ENCODE data around the gene CCDC3. TPM values are rescaled to one million over a fixed set of nuclear protein-coding genes. Genes with fewer than 3 reads are reported as not detected.

Gene CCDC3
- total and polyA plus RNA-seq, 2 experiments from 2014 or later, result not detected

GRCh38 chr10:13023754-13024153 lies 22.2 kb upstream of the CCDC3 start:
- Histone ChIP-seq H3K9ac (no peak overlapping the region), H3K27ac (no peak overlapping the region), H3K9me2 (ENCODE audit: insufficient read depth) (no peaks in the 10 kb centered on the region), H3K9me3 (ENCODE audit: low read depth) (no peaks in the 10 kb centered on the region), H2AFZ (no peak overlapping the region), H3K4me1 (ENCODE audit: insufficient read depth) (no peaks in the 10 kb centered on the region), H3K79me2 (ENCODE audit: insufficient read depth) (no peaks in the 10 kb centered on the region), H3K4me2 (ENCODE audit: unreplicated experiment) (no peak overlapping the region), H3F3A (ENCODE audit: insufficient read depth) (no peaks in the 10 kb centered on the region), H4K20me1 (ENCODE audit: insufficient read depth) (no peaks in the 10 kb centered on the region), H3K27me3 (replicated peaks; ENCODE audit: insufficient read depth) (no peaks in the 10 kb centered on the region), H3K4me3 (no peak overlapping the region), H3K36me3 (ENCODE audit: low read depth) (no peaks in the 10 kb centered on the region)
- no peak for DNase-seq
- in situ Hi-C loops (cut with MboI), result no loop called here
- WGBS, 2 experiments (ENCODE audit: low coverage in 1 of 2, low lambda C conversion rate in 2 of 2, missing lambda C conversion rate in 2 of 2), result 11 to 12% methylated on average over 2 of the region's 2 CpGs
- no peak for TF ChIP-seq EZH2 (IDR thresholded peaks at IDR 0.05; ENCODE audit: insufficient read depth, poor library complexity, severe bottlenecking)
- TF ChIP-seq EZH2phosphoT487 (IDR thresholded peaks at IDR 0.05; ENCODE audit: insufficient read depth, low read depth), result no peak

GRCh38 chr10:13019280-13019679 lies 17.8 kb upstream of the CCDC3 start:
- no peak overlapping the region for H3K27ac ChIP-seq
- H3K9me2 ChIP-seq (ENCODE audit: insufficient read depth), result no peaks in the 10 kb centered on the region
- no peaks in the 10 kb centered on the region for H3K27me3 ChIP-seq (replicated peaks; ENCODE audit: insufficient read depth)
- H3F3A ChIP-seq (ENCODE audit: insufficient read depth), result no peaks in the 10 kb centered on the region
- H3K9ac ChIP-seq, result no peak overlapping the region
- no peaks in the 10 kb centered on the region for H4K20me1 ChIP-seq (ENCODE audit: insufficient read depth)
- WGBS, 2 experiments (ENCODE audit: low coverage in 1 of 2, low lambda C conversion rate in 2 of 2, missing lambda C conversion rate in 2 of 2), result 43 to 48% methylated on average over 8 of the region's 8 CpGs
- no peak overlapping the region for H3K4me3 ChIP-seq
- no peaks in the 10 kb centered on the region for H3K9me3 ChIP-seq (ENCODE audit: low read depth)
- H2AFZ ChIP-seq, result no peak overlapping the region
- H3K4me1 ChIP-seq (ENCODE audit: insufficient read depth), result no peaks in the 10 kb centered on the region
- H3K36me3 ChIP-seq (ENCODE audit: low read depth), result no peaks in the 10 kb centered on the region
- in situ Hi-C loops (cut with MboI), result no loop called here
- H3K79me2 ChIP-seq (ENCODE audit: insufficient read depth), result no peaks in the 10 kb centered on the region
- no peak for DNase-seq
- TF ChIP-seq EZH2 (IDR thresholded peaks at IDR 0.05; ENCODE audit: insufficient read depth, poor library complexity, severe bottlenecking) (no peak), EZH2phosphoT487 (IDR thresholded peaks at IDR 0.05; ENCODE audit: insufficient read depth, low read depth) (no peak)
- H3K4me2 ChIP-seq (ENCODE audit: unreplicated experiment), result no peak overlapping the region

GRCh38 chr10:13018171-13018570 lies 16.7 kb upstream of the CCDC3 start:
- no peak for DNase-seq
- 38 to 41% methylated on average over 3 of the region's 3 CpGs for WGBS, 2 experiments (ENCODE audit: low coverage in 1 of 2, low lambda C conversion rate in 2 of 2, missing lambda C conversion rate in 2 of 2)

GRCh38 chr10:13016886-13017285 lies 15.4 kb upstream of the CCDC3 start:
- Histone ChIP-seq H2AFZ (no peak overlapping the region), H3K27me3 (replicated peaks; ENCODE audit: insufficient read depth) (no peaks in the 10 kb centered on the region), H3K9ac (no peak overlapping the region), H3K36me3 (ENCODE audit: low read depth) (no peaks in the 10 kb centered on the region), H3K79me2 (ENCODE audit: insufficient read depth) (no peaks in the 10 kb centered on the region), H3K9me2 (ENCODE audit: insufficient read depth) (no peaks in the 10 kb centered on the region), H3K9me3 (ENCODE audit: low read depth) (no peaks in the 10 kb centered on the region), H3K4me2 (ENCODE audit: unreplicated experiment) (no peak overlapping the region), H3K4me1 (ENCODE audit: insufficient read depth) (no peaks in the 10 kb centered on the region), H3K27ac (no peak overlapping the region), H3F3A (ENCODE audit: insufficient read depth) (no peaks in the 10 kb centered on the region), H4K20me1 (ENCODE audit: insufficient read depth) (no peaks in the 10 kb centered on the region), H3K4me3 (no peak overlapping the region)
- no peak for DNase-seq
- in situ Hi-C loops (cut with MboI), result no loop called here
- no peak for TF ChIP-seq EZH2 (IDR thresholded peaks at IDR 0.05; ENCODE audit: insufficient read depth, poor library complexity, severe bottlenecking)
- TF ChIP-seq EZH2phosphoT487 (IDR thresholded peaks at IDR 0.05; ENCODE audit: insufficient read depth, low read depth), result no peak
- 64% methylated on average over 10 of the region's 10 CpGs for WGBS, 2 experiments (ENCODE audit: low coverage in 1 of 2, low lambda C conversion rate in 2 of 2, missing lambda C conversion rate in 2 of 2)

More at GRCh38 chr10:13018171-13018570, 16.7 kb upstream of the CCDC3 start:
- Histone ChIP-seq H3K4me2 (ENCODE audit: unreplicated experiment) (no peak overlapping the region), H3F3A (ENCODE audit: insufficient read depth) (no peaks in the 10 kb centered on the region), H3K9ac (no peak overlapping the region), H2AFZ (no peak overlapping the region), H3K27ac (no peak overlapping the region), H3K79me2 (ENCODE audit: insufficient read depth) (no peaks in the 10 kb centered on the region), H3K4me3 (no peak overlapping the region), H3K9me3 (ENCODE audit: low read depth) (no peaks in the 10 kb centered on the region), H3K36me3 (ENCODE audit: low read depth) (no peaks in the 10 kb centered on the region), H3K9me2 (ENCODE audit: insufficient read depth) (no peaks in the 10 kb centered on the region), H3K27me3 (replicated peaks; ENCODE audit: insufficient read depth) (no peaks in the 10 kb centered on the region), H4K20me1 (ENCODE audit: insufficient read depth) (no peaks in the 10 kb centered on the region), H3K4me1 (ENCODE audit: insufficient read depth) (no peaks in the 10 kb centered on the region)
- in situ Hi-C loops (cut with MboI), result no loop called here
- TF ChIP-seq EZH2 (IDR thresholded peaks at IDR 0.05; ENCODE audit: insufficient read depth, poor library complexity, severe bottlenecking) (no peak), EZH2phosphoT487 (IDR thresholded peaks at IDR 0.05; ENCODE audit: insufficient read depth, low read depth) (no peak)

GRCh38 chr10:13016426-13016825 lies 14.9 kb upstream of the CCDC3 start:
- no peaks in the 10 kb centered on the region for H3K27me3 ChIP-seq (replicated peaks; ENCODE audit: insufficient read depth)
- no peak overlapping the region for H3K4me2 ChIP-seq (ENCODE audit: unreplicated experiment)
- no peak overlapping the region for H3K9ac ChIP-seq
- in situ Hi-C loops (cut with MboI), result no loop called here
- H3K79me2 ChIP-seq (ENCODE audit: insufficient read depth), result no peaks in the 10 kb centered on the region
- H3K9me3 ChIP-seq (ENCODE audit: low read depth), result no peaks in the 10 kb centered on the region
- no peak overlapping the region for H3K27ac ChIP-seq
- H3K4me1 ChIP-seq (ENCODE audit: insufficient read depth), result no peaks in the 10 kb centered on the region
- no peak overlapping the region for H3K4me3 ChIP-seq
- H3K9me2 ChIP-seq (ENCODE audit: insufficient read depth), result no peaks in the 10 kb centered on the region
- no peak overlapping the region for H2AFZ ChIP-seq
- no peak for TF ChIP-seq EZH2 (IDR thresholded peaks at IDR 0.05; ENCODE audit: insufficient read depth, poor library complexity, severe bottlenecking)
- no peak for TF ChIP-seq EZH2phosphoT487 (IDR thresholded peaks at IDR 0.05; ENCODE audit: insufficient read depth, low read depth)
- H3F3A ChIP-seq (ENCODE audit: insufficient read depth), result no peaks in the 10 kb centered on the region
- no peak for DNase-seq
- no peaks in the 10 kb centered on the region for H3K36me3 ChIP-seq (ENCODE audit: low read depth)
- H4K20me1 ChIP-seq (ENCODE audit: insufficient read depth), result no peaks in the 10 kb centered on the region
- 35 to 38% methylated on average over 5 of the region's 5 CpGs for WGBS, 2 experiments (ENCODE audit: low coverage in 1 of 2, low lambda C conversion rate in 2 of 2, missing lambda C conversion rate in 2 of 2)
